PC-9 (cell line): ENCODE measurements around the gene CDKN2AIP.

Source experiments
- CTCF ChIP-seq: fragments of 200-600 bp; sonication (generic); conservative IDR thresholded peaks from 2 replicates; pipeline ENCODE4 v1.6.1; 2017; ENCODE audit warnings: mixed run types, antibody characterized with exemption, mild to moderate bottlenecking, moderate library complexity
- EZH2 ChIP-seq: fragments of 200-600 bp; sonication (generic); IDR thresholded peaks from 2 replicates; pipeline ENCODE4 v1.8.0; 2017; ENCODE audit warnings: antibody characterized with exemption, low read depth

DNA sequence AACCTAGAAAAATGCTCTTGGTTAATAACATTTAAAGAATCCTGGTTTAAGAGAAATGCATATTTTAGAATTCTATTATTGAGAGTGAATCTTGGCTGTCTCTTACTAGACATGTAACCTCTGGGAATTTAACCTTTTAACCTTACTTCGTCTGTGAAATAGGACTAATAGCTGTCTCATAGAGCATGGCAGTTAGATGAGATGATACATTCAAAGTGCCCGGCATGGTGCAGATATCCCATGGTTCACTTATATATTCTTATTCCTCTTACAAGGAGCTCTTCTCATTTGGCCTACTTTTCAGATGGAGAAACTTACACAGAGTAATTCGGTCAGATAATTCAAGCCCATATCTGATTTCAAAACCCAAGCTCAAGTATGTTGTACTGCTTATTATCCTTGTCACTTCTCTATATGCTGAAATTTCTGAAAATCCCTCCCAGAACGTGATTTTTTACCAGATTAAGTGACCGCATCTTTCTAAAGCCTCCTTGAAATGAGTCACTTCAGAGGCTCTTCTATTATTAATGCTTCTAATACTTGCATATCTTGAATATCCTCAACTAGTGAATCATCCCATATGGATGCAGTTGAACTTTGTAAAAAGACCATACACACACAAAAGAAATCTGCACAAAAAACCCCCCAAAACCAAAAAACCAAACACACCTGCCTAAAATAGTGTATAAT is 4.9 kb downstream of the CDKN2AIP start:
- no peak for TF ChIP-seq CTCF
- TF ChIP-seq EZH2 = no peak
